Measurements from ENCODE around the gene ATP5IF1. TPM values are rescaled to one million over a fixed set of nuclear protein-coding genes. Genes with fewer than 3 reads are reported as not detected.

ATP5IF1 gene
- total RNA-seq, 1 donor from 2014 or later: 128 TPM

DNA sequence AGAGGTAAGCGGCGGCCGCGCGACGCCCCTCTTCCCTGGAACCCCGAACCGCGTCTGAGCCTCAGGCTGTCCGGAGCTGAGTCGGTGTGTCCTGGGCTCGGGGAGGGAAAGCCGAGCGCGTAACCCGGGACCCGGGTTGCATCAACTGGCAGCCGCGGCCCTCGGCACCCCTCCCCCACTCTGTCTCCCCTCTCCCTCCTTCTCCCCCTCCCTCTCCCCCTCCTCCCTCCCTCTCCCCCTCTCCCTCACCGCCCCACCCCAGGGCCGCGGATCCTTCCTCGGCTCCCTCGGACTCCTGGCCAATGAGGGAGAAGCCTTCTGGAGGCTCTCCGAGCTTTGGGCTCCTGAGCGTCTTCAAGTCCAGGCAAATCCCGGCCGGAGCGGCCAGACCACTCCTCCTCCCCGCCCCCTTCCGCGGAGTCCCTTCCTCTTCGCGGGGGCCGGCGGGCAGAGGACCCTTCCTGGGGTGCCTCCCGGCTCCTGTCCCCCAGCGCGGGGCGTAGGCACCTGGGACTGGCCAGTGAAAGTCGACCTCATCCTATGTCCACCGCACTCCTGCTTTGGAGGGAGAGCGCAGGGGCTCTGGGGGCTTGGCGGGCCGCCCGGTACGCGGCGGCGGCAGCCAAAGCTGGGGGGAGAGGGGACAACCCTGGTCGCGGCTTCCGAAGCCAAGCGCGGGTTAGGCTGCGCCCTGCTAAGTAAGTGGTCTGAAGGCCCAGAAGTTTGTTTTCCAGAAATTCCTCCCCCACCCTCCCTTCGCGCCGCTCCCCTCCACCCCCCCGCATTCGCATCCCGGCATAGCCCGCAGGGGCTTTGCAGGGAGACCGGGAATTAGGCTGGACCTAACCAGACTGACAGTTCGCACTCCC, 24.2 kb downstream of the ATP5IF1 start:
- H3K4me1 Mint-ChIP-seq (ENCODE audit: low read depth): peaks cover 49% of the 10 kb centered on the region
- H3K9me3 Mint-ChIP-seq: no peaks in the 10 kb centered on the region
- DNase-seq (ENCODE audit: low spot score): peak; percentile 23
- H3K36me3 Mint-ChIP-seq (ENCODE audit: low read depth): peaks cover 7% of the 10 kb centered on the region
- peak overlapping the region; percentile 82 for H3K4me3 Mint-ChIP-seq
- no peaks in the 10 kb centered on the region for H3K27me3 Mint-ChIP-seq (ENCODE audit: insufficient read depth)
- peak overlapping the region; percentile 59 for H3K27ac Mint-ChIP-seq
- intact Hi-C loops (cut with micrococcal nuclease): loop anchor here (1.0 kb wide), 7 partner anchors 12 to 321 kb away; partner anchors contain the start of gene PHACTR4

DNA sequence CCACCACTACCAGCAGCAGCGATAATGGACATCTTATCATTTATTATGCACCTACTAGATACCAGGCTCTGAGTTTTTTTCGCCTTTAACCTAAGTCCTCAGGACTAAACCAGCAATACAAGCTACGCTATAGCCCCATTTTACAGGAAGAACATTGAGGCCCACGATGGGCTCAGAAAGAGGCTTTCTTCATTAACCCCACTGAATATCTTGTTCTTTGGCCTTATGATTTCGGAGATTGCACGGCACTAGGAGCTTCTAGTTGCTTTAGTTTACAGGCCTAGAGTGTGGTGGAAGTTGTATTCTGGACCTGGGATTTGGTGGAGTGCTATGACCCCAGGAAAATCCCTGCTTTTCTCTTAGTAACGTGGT, 24.9 kb downstream of the ATP5IF1 start:
- Mint-ChIP-seq H3K36me3 (ENCODE audit: low read depth) (peaks cover 7% of the 10 kb centered on the region), H3K27ac (peak overlapping the region; percentile 59), H3K4me1 (ENCODE audit: low read depth) (peaks cover 46% of the 10 kb centered on the region), H3K27me3 (ENCODE audit: insufficient read depth) (no peaks in the 10 kb centered on the region), H3K4me3 (peak overlapping the region; percentile 82), H3K9me3 (no peaks in the 10 kb centered on the region)
- DNase-seq (ENCODE audit: low spot score): no peak
- intact Hi-C loops (cut with micrococcal nuclease): no loop called here

DNA sequence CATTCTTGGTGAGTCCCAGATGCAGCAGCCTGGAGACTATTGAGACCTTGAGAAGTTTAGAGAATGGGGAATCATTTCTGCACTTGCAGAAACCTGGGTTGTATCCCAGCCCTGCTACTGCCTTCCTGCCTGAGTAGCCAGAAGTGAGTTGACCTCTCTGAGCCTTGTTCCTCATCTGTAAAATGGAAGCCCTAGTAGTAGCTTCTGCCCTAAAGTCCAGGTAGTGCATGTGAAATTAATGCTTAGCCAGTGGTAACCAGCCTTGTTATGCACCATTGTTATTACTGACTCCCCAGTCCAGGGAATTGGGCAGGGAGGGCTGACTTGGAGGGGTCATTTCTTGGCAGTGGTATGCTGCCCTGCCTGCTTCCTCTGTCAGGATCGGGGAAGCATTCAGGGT, 29.0 kb downstream of the ATP5IF1 start:
- Mint-ChIP-seq H3K27ac (no peak overlapping the region), H3K4me3 (no peak overlapping the region), H3K36me3 (ENCODE audit: low read depth) (peaks cover 4% of the 10 kb centered on the region), H3K4me1 (ENCODE audit: low read depth) (peaks cover 21% of the 10 kb centered on the region), H3K27me3 (ENCODE audit: insufficient read depth) (no peaks in the 10 kb centered on the region), H3K9me3 (no peaks in the 10 kb centered on the region)
- intact Hi-C loops (cut with micrococcal nuclease): no loop called here
- no peak for DNase-seq (ENCODE audit: low spot score)

DNA sequence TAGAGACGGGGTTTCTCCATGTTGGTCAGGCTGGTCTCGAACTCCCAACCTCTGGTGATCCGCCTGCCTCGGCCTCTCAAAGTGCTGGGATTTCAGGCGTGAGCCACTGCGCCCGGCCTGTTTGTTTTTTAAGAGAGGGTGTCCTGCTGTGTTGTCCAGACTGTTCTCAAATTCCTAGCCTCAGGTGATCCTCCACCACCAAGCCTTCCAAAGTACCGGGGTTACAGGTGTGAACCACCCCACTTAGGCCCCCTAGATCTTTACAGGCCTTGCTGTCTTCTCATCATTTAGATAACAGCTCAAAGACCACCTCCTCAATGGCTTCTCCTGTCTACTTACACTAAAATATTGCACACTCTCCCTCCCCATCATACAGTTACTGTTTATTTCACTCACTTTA, 29.7 kb downstream of the ATP5IF1 start:
- peaks cover 7% of the 10 kb centered on the region for H3K36me3 Mint-ChIP-seq (ENCODE audit: low read depth)

DNA sequence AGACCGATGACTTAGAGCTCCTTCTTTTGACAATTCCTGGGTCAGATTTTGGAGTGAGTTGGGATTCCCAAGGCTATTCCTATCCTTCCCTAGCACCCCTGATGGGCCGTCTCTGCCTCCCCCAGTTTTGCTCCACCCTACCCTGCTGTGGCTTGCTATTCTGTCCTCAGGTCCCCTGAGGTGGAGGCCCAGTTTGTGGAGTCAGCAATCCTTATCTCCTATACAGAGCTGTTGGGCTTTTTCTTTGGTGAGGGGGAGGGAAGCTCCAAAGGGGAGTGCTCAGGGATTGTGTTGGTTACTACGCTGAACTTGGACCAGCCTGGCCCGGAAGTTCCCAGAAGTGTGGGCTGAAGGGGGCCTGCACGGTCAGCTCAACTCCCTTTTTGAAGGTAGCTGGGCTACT, 31.0 kb downstream of the ATP5IF1 start:
- DNase-seq (ENCODE audit: low spot score): no peak
- Mint-ChIP-seq H3K4me3 (no peak overlapping the region), H3K4me1 (ENCODE audit: low read depth) (peaks cover 10% of the 10 kb centered on the region), H3K9me3 (no peaks in the 10 kb centered on the region), H3K36me3 (ENCODE audit: low read depth) (peaks cover 5% of the 10 kb centered on the region), H3K27me3 (ENCODE audit: insufficient read depth) (no peaks in the 10 kb centered on the region), H3K27ac (no peak overlapping the region)
- intact Hi-C loops (cut with micrococcal nuclease): no loop called here

More for the DNA sequence above, 29.7 kb downstream of the ATP5IF1 start:
- no peaks in the 10 kb centered on the region for H3K9me3 Mint-ChIP-seq
- no peaks in the 10 kb centered on the region for H3K27me3 Mint-ChIP-seq (ENCODE audit: insufficient read depth)
- no peak overlapping the region for H3K4me3 Mint-ChIP-seq
- no peak for DNase-seq (ENCODE audit: low spot score)
- H3K4me1 Mint-ChIP-seq (ENCODE audit: low read depth): peaks cover 20% of the 10 kb centered on the region
- H3K27ac Mint-ChIP-seq: no peak overlapping the region
- intact Hi-C loops (cut with micrococcal nuclease): no loop called here

DNA sequence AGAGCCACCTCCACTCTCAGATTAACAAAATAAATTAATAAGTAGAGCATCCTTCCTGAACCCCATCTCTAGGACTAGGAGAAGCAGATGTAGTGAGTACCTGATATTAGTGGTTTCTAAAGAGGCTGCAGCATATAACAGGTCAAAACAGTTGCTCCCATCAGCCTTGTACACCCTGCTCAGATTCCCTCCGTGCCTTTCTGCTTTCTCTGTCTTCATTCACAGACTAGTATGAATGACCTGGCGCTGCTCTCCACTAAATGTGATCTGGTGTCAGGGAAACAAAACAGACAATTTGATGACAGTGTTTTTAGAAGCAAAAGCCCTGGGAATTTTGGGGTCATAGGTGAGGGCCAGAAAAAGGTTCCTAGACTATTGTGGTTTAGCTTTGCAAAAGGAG, 31.7 kb downstream of the ATP5IF1 start:
- H3K9me3 Mint-ChIP-seq: no peaks in the 10 kb centered on the region
- intact Hi-C loops (cut with micrococcal nuclease): no loop called here
- H3K4me3 Mint-ChIP-seq: no peak overlapping the region
- H3K27ac Mint-ChIP-seq: no peak overlapping the region
- peaks cover 5% of the 10 kb centered on the region for H3K36me3 Mint-ChIP-seq (ENCODE audit: low read depth)
- peaks cover 10% of the 10 kb centered on the region for H3K4me1 Mint-ChIP-seq (ENCODE audit: low read depth)
- H3K27me3 Mint-ChIP-seq (ENCODE audit: insufficient read depth): no peaks in the 10 kb centered on the region
- DNase-seq (ENCODE audit: low spot score): no peak

DNA sequence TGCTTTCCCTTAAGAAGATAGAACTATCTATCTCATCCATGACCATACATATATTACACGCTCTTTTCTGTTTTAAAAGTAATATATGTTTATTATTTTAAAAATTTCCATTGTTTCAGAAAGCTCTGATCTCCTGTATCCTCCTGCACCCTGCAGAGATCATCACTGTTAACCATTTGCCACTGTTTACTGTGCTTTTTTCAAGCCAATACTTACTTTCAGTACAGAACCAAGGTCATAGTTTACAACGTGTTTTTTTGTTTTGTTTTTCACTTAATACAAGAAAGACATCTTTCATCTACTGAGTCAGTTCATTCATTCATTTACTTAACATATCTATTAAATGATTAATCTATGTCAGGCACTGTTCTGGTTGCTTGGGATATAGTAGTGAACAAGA, 33.6 kb downstream of the ATP5IF1 start:
- Mint-ChIP-seq H3K9me3 (no peaks in the 10 kb centered on the region), H3K27ac (no peak overlapping the region), H3K36me3 (ENCODE audit: low read depth) (peaks cover 9% of the 10 kb centered on the region), H3K4me3 (no peak overlapping the region), H3K27me3 (ENCODE audit: insufficient read depth) (no peaks in the 10 kb centered on the region), H3K4me1 (ENCODE audit: low read depth) (peaks cover 5% of the 10 kb centered on the region)
- no peak for DNase-seq (ENCODE audit: low spot score)
- intact Hi-C loops (cut with micrococcal nuclease): no loop called here

DNA sequence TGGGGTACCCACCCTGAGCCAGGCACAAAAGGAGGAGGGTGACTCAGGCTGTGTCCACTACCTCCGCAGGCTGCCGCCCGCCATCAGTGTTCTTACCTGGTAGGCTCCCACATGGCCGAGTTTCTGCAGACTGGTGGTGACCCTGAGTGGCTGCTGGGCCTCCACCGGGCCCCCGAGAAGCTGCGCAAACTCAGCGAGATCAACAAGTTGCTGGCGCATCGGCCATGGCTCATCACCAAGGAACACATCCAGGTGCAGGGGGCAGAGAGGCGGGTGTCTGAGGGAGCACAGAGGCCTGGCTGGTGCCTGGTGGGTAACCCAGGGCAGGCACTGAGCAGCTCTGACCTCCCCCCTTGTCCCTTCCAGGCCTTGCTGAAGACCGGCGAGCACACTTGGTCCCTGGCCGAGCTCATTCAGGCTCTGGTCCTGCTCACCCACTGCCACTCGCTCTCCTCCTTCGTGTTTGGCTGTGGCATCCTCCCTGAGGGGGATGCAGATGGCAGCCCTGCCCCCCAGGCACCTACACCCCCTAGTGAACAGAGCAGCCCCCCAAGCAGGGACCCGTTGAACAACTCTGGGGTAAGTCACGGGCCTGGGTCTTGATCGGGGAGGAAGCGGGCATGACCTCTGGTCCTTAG, 36.4 kb downstream of the ATP5IF1 start:
- Mint-ChIP-seq H3K9me3 (no peaks in the 10 kb centered on the region), H3K4me1 (ENCODE audit: low read depth) (peaks cover 5% of the 10 kb centered on the region)

DNA sequence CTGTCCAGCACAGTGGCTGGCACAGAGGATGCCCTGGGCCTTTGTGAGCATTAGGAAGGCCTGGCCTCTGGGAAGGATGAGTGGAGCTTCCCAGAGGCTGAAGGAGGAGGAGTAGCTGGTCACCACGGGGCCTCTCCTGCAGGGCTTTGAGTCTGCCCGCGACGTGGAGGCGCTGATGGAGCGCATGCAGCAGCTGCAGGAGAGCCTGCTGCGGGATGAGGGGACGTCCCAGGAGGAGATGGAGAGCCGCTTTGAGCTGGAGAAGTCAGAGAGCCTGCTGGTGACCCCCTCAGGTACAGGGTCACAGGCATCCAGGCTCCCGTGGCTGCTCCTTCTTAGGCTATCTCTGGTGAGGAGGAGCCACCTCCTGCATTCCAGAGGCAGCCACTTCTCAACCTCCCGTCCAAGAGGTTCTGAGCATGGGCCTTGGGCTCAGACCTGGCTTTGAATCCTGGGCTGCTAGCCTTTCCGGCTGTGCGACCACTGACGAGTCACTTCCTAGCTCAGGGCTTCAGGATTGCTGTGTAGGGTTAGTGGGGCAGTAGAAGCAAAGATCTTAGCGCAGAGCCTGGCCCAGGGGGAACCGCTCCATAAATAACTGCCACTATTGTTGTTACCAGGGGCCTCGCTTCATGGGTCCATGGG, 37.4 kb downstream of the ATP5IF1 start:
- no peak overlapping the region for H3K4me3 Mint-ChIP-seq
- no peaks in the 10 kb centered on the region for H3K27me3 Mint-ChIP-seq (ENCODE audit: insufficient read depth)
- no peaks in the 10 kb centered on the region for H3K4me1 Mint-ChIP-seq (ENCODE audit: low read depth)
- H3K9me3 Mint-ChIP-seq: no peaks in the 10 kb centered on the region
- H3K27ac Mint-ChIP-seq: no peak overlapping the region
- no peak for DNase-seq (ENCODE audit: low spot score)
- intact Hi-C loops (cut with micrococcal nuclease): no loop called here
- peaks cover 19% of the 10 kb centered on the region for H3K36me3 Mint-ChIP-seq (ENCODE audit: low read depth)

More for the DNA sequence above, 36.4 kb downstream of the ATP5IF1 start:
- Mint-ChIP-seq H3K4me3 (no peak overlapping the region), H3K36me3 (ENCODE audit: low read depth) (peaks cover 11% of the 10 kb centered on the region), H3K27ac (no peak overlapping the region), H3K27me3 (ENCODE audit: insufficient read depth) (no peaks in the 10 kb centered on the region)
- DNase-seq (ENCODE audit: low spot score): no peak
- intact Hi-C loops (cut with micrococcal nuclease): no loop called here

DNA sequence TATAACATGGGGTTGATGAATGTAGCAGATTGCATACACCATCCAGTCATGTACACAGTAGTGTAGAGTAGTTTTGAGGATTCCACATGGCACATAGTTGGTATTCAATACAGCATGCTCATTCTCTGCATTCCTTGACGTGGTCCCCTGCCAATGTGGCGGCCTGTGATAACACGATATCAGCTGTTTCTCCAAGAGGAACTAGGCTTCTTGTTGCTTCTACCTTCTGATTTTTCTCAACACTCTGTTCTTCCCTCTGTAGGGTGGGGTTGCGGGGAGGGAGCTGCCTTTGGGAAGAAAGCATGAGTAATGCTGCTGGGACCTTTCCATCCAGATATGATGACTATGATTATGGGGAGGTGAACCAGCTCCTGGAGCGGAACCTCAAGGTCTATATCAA, 42.8 kb downstream of the ATP5IF1 start:
- Mint-ChIP-seq H3K27me3 (ENCODE audit: insufficient read depth) (no peaks in the 10 kb centered on the region), H3K4me1 (ENCODE audit: low read depth) (peaks cover 8% of the 10 kb centered on the region), H3K9me3 (no peaks in the 10 kb centered on the region), H3K36me3 (ENCODE audit: low read depth) (peaks cover 24% of the 10 kb centered on the region), H3K4me3 (no peak overlapping the region), H3K27ac (no peak overlapping the region)
- intact Hi-C loops (cut with micrococcal nuclease): no loop called here
- DNase-seq (ENCODE audit: low spot score): no peak

DNA sequence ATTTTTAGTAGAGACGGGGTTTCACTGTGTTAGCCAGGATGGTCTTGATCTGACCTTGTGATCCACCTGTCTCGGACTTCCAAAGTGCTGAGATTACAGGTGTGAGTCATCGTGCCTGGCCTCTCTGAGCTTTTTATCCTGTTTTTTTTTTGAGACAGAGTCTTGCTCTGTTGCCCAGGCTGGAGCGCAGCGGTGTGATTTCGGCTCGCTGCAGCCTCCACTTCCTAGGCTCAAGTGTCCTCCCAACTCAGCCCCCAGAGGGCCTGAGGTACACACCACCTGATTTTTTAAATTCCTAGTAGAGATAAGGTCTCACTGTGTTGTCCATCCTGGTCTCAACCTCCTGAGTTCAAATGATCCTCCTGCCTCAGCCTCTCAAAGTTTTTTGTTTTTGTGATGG, 43.8 kb downstream of the ATP5IF1 start:
- Mint-ChIP-seq H3K4me1 (ENCODE audit: low read depth) (peaks cover 8% of the 10 kb centered on the region), H3K27ac (no peak overlapping the region), H3K27me3 (ENCODE audit: insufficient read depth) (no peaks in the 10 kb centered on the region), H3K9me3 (no peaks in the 10 kb centered on the region), H3K36me3 (ENCODE audit: low read depth) (peaks cover 22% of the 10 kb centered on the region), H3K4me3 (no peak overlapping the region)
- DNase-seq (ENCODE audit: low spot score): no peak
- intact Hi-C loops (cut with micrococcal nuclease): no loop called here

DNA sequence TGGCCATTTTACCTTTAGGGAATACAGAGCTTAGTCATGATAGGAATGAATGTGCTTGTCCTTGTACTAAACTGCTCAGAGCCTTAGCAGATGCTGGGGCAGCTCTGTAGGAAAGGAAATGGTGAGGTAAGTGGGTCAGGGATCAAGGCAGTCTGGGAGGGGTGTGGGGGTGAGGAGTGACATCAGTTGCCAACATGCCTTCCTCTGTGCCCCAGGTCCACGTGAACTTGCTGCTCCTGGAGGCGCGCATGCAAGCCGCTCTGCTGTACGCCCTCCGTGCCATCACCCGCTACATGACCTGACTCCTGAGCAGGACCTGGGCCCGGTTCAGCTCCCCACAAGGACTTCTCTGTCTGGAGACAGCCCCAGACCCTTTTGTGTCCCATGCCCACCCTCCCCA, 44.6 kb downstream of the ATP5IF1 start:
- intact Hi-C loops (cut with micrococcal nuclease): no loop called here
- no peaks in the 10 kb centered on the region for H3K27me3 Mint-ChIP-seq (ENCODE audit: insufficient read depth)
- H3K4me3 Mint-ChIP-seq: no peak overlapping the region
- H3K36me3 Mint-ChIP-seq (ENCODE audit: low read depth): peaks cover 20% of the 10 kb centered on the region
- no peak overlapping the region for H3K27ac Mint-ChIP-seq
- no peak for DNase-seq (ENCODE audit: low spot score)
- no peaks in the 10 kb centered on the region for H3K9me3 Mint-ChIP-seq
- peaks cover 8% of the 10 kb centered on the region for H3K4me1 Mint-ChIP-seq (ENCODE audit: low read depth)

DNA sequence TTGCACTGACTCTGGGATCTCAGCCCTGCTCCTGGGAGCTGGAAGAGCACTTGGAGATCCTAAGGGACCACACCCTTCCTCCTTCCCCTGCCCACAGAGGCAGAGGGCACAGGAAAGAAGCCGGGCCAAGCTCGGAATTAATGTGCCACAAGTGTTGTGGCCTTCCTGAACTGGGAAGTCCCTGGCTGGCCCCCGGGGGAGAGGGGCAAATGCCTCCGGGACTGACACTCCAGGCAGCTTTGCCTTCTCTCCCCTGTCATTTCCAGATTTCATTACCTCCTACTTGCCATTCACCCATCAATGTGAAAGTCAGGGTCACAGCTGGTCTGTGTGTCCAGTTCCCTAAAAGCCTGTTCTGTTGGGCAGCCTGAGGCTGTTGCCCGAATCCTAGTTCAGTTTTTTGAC, 45.1 kb downstream of the ATP5IF1 start:
- Mint-ChIP-seq H3K27me3 (ENCODE audit: insufficient read depth) (no peaks in the 10 kb centered on the region), H3K27ac (no peak overlapping the region), H3K36me3 (ENCODE audit: low read depth) (peaks cover 20% of the 10 kb centered on the region), H3K9me3 (no peaks in the 10 kb centered on the region), H3K4me1 (ENCODE audit: low read depth) (peaks cover 8% of the 10 kb centered on the region), H3K4me3 (no peak overlapping the region)
- intact Hi-C loops (cut with micrococcal nuclease): no loop called here
- no peak for DNase-seq (ENCODE audit: low spot score)

Data from activated T-helper 1 cell treated with anti-CD3 and anti-CD28 coated beads, Interleukin-12 subunit alpha, Interleukin-12 subunit beta, Interleukin-2, Interleukin-4 antibody, amounts not matched to agents 30 ng/mL and 10 ng/mL and 1 ng/mL, durations not matched to agents 14 hours and 24 hours and 36 hours (primary cell).